COLO829 (cell line): ENCODE measurements around the gene PABPN1L.

Experiments
- DNase-seq: peaks from one replicate; pipeline ENCODE4 v3.0.0; 2012; ENCODE audit warnings: low spot score

The PABPN1L gene

DNA sequence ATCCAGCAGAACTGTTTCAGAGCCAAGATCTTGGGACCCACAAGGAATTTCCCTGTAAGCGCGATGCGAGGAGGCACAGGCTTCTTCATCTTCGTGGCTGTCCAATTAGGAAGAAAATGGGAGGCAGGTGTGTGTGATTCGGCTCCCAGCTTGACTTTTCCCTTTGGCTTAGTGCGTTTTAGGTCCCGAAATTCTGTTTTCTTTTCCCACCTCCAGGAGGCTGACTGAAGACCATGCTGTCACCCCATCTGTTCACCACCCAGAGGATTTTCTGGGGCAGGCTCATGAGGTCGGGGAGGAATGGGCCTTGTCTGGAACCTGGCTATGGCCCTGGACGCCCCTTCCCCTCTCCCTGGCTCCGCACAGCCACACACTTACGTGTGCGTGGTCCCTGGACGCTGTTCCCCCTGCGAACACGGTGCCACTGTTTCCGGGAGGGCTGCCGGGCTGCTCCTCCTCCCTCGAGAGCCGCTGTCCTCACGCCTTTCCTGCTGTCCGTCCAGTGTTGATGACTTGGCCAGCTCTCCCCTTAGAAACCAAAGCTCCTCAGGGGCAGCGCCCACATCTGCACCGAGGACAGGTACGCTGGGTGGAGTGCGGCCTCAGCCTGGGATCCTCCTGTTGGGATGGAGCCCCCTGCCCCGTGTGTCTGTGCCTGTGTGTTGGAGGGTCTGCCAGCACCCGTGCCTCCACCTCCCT lies 2.7 kb upstream of the PABPN1L start:
- DNase-seq, result no peak

DNA sequence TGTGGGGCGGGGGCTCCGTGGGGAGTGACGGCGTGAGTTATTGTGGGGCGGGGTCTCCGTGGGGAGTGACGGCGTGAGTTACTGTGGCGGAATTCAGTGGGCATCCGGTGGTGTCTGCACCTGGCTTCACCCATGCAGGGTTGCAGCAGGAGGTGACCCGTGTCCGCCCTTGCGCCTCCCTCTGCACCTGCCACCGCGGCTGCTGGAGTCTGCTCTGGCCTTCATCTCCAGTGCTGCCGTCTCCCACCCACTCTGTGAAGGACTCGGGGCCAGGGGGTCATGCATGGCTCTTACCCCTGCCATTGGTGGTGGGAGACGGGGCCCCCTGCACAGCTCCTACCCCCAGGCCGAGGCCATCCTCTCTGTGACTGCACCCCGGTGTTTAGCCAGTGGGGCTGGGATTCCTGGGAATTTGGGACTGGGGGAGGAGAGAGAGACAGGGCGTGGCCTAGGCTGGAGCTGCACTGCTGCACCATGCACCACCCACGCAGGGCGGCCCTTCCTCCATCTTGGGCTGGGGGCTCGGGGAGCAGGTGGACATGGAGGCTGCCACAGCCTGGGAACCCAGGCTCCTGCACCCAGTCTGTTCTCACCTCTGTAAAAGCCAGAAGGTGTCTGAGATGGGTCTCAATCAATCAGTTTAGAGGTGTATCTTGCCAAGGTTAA lies 1.3 kb upstream of the PABPN1L start:
- no peak for DNase-seq

DNA sequence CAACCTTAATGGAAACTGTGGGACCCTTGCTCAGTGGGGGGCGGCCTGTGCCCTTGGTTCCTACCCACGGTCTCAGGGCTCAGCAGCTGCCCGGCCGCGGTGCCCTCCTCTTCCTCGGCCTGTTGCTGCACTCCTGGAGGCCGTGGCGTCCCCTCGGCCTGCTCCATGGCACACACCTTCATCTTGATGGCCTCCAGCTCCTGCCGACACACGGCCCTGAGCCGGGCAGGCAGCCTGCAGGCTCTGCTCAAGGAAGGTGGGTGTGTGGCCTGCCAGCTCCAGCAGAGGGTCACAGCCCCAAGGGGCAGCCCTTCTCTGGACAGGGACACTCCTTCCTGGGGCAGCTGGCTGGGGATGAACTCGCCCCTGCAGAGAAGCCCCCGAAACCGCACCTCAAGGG lies 718 bp downstream of the PABPN1L start:
- DNase-seq, result no peak

DNA sequence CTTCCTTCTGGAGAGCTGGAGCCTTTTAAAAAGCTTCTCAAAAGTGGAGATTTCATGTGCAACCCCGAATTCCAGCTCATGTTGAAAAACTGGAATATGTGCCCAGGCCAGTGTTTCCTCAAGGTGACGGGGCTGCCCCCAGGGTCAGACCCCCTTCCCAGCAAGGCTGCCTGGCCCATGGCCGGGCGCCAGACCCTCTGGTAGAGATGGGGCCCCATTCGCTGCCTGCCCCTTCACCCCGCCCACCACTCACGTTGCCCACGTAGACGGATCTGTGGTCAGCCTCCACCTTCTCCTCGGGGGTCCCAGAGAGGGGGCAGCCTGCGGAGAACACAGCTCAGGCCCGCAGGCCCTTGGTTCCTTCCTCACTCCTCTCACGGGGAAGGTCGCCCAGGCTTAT lies 1.1 kb downstream of the PABPN1L start:
- no peak for DNase-seq

DNA sequence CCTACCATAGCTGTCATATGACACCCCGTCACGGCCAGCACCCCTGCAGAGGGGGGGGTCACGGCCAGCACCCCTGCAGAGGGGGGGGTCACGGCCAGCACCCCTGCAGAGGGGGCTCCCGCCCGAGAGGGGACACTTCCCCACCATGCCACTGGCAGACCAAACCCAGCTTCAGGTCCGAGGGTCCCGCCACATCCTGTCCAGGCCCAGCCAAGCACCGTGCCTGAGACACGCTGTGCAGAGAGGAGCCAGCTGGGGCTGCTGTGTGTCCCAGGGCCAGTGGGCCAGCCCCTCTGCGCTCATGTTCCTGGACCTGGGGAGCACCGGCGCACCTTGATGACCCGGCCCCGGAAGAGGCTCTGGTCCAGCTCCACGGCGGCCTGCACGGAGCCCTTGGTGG lies 1.9 kb downstream of the PABPN1L start:
- no peak for DNase-seq

DNA sequence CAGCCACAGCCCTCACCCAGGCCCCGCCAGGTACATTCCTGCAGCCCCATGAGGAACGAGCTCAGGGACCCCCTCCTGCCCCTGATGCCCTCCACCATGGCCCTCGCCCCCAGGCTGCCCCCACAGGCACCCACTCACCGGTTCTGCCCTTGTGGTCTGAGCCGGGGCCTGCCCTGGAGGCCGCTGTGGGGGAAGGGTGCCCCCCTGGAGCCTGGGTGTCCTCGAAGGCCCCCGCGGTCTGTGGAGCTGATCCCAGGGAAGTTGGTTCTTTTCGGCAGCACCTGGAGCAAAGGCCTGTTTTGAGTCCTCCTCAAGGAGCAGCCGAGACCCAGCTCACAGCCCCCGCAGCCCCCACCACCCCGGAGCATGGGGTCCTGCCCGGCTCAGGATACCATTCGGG lies 2.4 kb downstream of the PABPN1L start:
- no peak for DNase-seq

DNA sequence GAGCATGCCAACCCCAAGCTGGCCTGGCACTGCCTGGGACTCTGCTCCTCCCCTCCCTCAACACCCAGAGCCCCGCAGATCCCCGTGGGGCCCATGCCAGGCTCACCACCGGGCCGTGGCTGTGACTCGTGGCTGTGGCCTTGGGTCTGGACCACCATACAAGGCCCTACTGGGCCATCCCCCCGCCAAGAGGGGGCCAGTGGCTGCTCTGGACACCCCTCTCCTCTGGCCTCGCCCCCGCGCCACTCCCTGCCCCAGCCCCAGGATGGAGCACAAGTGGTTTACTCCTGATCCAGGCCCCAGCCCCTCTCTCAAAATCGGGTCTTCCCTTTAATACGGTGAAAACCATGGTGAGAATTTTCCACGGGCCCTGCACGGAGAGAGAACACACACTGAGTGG lies 3.0 kb downstream of the PABPN1L start:
- no peak for DNase-seq

DNA sequence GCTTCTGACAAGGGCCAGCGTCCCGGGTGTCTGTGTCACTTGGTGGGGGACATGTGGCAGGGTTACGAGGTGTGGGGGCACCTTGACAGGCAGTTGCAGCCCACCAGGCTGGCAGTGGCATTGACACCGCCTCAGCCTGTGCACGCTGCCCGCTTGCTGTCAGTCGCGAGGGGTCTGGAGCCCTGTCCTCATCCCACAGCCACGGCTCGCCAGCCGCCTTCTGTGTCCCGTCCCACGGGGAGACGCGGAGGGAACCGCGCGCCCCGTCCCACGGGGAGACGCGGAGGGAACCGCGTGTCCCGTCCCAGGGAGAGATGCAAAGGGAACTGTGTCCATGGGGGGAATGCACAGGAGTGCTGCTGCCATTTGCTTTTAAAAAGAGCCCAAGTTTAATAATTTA lies 3.5 kb downstream of the PABPN1L start:
- DNase-seq, result no peak

DNA sequence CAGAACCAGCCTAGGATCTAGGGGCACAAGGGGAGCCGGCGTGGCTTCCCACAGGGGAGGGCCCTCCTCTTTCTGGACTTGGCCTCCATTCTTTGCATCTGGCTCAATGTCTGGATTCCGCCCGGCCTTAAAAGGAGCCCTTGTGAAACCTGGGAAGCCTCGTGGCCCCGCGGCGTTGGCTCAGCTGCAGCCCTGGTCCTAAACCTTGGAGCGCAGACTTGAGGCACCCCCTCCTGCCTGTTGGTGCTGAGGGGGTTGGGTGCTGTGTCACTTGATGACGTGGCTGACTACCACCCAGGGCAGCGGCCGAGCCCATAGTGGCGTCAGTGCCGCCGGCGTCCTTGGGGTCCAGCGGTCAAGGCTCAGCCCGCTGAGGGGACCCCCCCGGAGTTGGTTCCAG lies 5.1 kb downstream of the PABPN1L start:
- DNase-seq, result no peak

DNA sequence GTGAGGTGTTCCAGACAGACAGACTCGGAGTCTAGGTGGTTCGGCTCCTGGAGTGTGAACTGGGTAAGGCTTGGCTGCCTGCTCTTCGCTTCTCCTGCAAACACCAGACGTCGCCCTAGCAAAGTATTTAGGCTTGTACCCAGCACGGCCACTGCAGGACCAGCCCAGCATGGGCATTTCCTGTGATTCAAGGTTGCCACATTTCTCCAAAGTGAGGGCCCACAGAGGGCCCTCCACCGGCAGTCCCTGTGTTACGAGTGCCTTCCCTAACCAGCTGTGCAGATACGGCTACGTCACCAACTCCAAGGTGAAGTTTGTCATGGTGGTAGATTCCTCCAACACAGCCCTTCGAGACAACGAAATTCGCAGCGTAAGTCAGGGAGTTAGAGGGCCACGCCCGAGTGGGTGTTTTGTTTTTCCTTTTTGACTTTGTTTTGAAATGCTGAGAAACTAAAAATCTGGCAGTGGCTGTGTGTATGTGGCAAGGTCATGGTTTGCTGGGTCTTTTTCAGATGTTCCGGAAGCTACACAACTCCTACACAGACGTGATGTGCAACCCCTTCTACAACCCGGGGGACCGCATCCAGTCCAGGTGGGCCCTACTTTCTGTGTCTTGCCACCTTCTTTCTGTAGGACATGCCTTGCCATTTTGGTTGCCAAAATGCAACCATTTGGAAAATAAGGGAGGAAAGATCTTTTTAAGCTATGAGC lies 6.9 kb downstream of the PABPN1L start:
- no peak for DNase-seq

DNA sequence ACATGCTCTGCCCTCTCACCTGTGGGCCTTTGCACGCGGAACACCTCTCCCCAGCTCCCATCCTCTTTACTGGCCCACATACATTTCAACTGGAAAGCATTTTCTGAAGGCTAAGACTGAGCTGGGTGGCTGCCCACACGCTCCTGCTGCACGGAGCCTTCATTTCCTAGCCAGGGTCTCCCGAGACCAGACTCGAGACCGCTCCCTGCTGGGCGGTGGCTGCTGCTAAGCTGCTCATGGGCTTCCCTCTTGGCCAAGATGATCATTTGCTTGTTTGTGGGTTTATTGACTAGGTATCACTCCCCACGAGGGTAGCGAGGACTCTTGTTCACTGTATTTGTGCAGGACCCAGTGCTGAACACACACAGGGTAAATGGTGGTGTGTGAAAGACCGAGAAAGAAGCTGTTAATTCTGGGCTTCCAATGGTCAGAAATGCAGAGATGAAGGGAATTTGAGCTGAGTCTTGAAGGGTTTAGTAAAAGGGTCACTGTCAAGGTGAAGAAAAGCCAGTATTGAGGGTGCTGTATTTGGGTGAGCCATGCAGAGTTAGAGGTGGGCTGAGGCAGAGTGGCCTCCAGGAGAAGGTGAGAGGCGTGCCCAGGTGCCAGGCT lies 8.6 kb downstream of the PABPN1L start:
- peak; percentile 64 for DNase-seq

DNA sequence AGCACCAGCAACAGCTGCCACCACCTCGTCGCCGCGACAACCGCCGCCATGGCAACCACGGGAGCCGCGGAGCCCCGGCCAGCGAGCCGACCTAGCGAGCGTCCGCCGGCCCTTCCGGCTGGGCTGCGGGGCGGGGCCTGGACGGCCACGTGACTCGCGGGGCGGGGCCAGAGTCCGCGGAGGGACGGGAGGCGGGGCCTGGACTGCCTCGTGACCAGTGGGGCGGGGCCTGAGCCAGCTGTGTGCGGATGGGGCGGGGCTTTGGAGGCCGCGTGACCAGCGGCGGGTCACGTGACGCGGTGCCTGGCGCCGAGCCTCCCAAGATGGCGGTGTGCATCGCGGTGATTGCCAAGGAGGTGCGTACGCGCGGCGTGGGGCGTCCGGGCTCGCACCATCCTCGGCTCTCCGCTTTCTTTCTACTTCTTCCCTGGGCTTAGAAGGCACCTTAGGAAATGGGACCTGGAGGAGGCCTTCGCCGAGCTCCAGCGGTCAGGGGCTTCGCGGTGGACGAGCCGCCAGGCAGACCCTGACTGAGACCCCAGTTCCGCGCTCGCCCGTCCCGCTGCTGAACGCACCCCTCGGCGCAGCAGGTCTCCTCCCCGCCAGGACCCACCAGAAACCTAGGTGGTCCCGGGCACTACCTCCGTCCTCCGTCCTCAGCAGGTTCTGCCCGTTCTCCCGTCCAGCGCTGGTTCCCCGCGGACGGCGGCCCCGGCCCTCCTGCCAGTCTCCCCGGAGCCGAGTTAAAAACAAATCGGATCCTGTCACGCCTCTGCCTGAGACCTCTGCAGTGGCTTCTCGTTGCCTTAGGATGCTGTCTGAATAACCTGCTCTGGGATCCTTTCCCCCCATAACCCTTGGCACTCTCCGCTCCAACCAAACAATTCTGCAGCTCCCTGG lies 9.4 kb downstream of the PABPN1L start, which contains the start of the genes GALNS and TRAPPC2L:
Gene GALNS, minus strand, starts transcription at position 120 of the 900 bp plus-strand sequence. Its CDS starts 70 bp downstream, at position 50.
Gene TRAPPC2L, plus strand, starts transcription at position 300 of the 900 bp plus-strand sequence. Its CDS starts 24 bp downstream, at position 324.
- peak; percentile 94 for DNase-seq

DNA sequence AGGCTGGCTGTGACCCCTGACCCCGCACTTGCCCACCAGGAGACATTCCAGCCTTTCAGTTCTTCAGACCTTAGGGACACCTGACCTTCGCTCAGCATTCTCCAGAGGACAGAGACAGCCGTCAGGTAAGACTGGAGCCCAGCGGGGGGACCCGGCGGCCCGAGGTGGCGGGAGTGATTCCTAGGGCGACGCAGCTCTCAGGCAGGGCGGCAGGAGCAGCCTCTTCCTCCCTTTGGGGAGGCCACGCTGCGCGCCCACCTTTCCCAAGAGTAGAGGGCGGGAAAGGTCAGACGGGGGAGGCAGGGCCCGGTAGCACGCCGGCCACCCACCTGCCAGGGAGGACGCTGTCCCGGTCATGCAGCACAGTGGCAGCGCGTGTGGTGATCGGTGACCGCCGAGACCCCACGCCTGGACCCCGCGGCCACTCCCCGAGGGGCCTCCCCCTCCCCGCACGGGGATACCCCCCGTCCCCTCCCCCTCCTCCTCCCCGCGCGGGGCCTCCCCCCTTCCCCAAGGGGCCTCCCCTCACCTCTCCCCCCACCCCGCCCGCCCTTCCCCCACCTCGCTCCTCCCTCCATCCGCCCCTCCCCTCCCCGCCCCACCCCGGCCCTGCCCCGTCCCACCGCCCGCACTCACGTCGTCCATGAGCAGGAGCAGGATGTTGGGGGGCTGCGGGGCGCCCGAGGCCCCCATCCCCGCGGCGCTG lies 10.2 kb downstream of the PABPN1L start:
- no peak for DNase-seq

DNA sequence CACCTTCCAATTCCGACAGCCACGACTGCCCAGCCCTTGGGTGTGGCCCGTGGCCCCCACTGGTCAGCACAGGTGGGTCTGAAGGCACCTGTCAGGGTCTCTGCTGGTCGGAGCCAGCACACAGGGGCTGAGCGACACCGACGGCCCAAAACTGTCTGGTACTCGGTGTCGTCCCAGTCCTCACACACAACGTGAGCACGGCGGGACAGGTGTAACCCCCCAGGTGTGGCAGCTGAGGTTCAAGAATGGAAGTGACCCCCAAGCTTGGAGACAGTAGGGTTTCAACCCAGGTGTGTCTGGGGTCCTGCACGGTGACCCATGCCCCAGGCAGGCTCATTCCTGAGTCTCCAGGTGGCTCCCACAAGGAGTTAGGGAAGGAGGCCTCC lies 10.7 kb downstream of the PABPN1L start:
- no peak for DNase-seq

DNA sequence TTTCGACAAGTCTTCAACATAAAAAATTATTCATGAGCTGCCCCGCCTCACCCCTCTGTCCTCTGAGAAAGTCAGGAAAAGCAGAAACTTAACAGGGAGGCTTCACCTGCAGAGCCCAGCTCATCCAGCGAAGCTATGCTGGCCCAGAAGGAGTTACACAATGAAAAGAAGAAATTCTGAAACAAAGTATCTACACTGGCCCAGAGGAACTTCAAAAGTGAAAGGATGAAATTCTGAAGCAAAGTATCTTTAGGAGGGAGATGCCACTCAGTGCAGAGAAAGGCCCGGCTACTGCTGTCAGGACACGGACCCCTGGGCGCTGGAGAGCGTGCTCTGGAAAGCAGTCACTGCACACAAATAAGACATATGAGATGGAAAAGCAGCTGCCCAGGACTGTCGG lies 11.3 kb downstream of the PABPN1L start:
- DNase-seq, result no peak

DNA sequence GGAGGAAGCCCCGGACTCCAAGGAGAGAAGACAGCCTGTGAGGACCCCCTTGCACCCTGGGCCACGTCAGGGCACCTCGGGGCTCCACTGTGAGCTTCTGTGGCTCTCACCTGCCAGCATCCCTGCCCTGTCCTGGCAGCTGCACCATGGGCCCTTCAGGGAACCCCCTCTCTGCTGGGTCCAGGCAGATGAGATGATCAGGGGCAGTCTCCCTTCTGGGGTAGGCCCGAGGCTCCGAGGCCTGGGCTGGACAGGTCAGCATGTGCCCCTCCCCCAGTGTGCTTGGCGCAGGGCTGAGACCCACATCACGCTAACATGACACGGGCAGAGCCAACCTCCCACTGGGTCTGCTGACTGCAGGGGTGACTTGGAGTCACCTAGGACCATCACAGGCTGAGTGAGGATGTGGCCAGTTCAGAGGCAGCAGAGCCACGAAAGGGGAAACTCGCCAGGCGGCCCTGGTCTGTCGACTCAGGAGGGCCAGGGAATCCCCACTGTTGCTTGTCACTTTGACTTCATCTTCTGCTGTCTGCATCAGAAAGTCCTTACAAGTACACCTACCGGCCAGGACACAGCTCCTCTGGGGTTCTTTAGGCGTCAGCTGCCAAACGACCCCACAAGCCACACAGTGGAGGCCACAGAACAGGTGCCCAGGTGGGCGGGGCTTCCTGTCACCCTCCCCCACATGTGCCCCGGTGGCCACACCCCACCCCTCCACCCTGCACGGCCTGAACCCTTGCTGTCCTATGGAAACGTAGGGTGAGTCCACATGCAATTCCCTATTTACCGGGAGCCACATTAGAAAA lies 12.0 kb downstream of the PABPN1L start:
- no peak for DNase-seq

DNA sequence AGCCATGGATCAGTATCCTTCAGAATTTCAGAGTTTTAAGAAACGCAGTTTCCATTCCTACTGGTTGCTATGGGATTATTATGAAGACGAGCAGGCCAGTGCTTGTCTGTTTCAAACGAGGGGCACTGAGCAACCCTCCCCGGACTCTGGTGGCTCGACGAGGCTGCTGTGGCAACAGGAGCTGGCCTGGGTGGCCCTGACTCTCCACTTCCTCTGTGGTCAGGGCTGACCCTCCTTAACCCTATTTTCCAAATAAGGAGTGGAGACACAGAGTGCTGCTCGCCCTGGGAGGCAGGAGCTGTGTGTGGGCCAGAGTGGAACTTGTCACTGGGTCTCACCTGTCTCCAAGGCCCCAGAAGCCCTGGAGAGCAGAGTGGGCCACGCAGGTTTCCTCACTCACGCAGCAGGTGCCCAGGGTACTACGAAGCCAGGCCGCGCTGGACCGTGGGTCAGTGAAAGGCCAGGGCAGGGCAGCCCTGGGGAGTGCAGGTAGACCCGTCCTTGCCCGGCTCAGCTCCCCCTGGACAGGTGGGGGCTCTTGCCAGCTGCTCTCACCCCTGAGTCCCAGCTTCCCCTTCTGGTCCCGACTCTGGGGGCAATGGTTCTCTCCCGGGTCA lies 13.0 kb downstream of the PABPN1L start:
- DNase-seq, result no peak

DNA sequence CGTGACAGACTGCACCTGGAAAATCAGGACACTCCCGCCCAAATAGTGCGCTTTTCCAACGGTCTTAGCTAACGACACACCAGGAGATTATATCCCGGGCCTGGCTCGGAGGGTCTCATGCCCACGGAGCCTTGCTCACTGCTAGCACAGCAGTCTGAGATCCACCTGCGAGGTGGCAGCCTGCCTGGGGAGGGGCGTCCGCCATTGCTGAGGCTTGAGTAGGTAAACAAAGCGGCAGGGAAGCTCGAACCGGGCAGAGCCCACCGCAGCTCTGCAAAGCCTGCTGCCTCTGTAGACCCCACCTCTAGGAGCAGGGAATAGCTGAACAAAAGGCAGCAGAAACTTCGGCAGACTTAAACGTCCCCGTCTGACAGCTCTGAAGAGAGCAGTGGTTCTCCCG lies 14.8 kb downstream of the PABPN1L start:
- DNase-seq, result no peak

DNA sequence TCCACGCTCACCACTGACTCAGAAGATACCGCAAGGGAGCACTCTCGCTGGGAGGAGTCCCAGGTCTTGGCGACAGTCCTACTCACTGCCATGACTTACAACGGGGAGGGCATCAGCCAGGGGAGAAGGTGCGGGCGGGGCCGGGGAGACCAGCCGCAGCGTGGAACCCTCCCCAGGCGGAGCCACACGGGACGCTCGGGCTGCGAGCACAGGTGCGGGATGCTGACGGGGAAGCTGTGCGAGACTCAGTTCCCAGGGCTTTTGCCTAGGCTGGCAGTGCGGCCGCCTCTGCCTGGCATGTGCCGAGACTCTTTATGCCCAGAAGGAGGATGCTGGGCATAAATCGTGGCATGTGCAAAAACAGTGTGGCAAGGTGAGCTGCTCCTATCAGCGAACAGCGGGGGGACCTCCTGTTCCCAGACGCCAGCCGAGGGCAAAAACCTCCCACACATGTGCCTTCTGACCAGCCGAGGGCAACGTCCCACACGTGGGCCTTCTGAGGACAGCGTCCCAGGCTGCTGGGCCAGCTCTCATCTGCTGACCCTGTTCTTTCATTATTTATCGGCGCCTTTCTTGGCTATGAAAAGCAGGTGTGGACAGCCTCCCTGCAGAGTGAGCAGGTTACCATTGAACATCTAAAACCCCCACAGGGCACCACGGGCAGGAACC lies 15.8 kb downstream of the PABPN1L start:
- no peak for DNase-seq
